WTC11 (cell line): Measurements from ENCODE around the gene IL23R. TPM values are rescaled to one million over a fixed set of nuclear protein-coding genes. Genes with fewer than 3 reads are reported as not detected.

Experiments
- ATAC-seq: fragments of 200-7000 bp; cut with Tn5 transposase; 2 replicates; pipeline ENCODE4 v1.10.0; 2021; ENCODE audit warnings: mild to moderate bottlenecking, moderate library complexity
- CTCF ChIA-PET: fragments of 300-600 bp; sonication (Branson Sonifier 250); formaldehyde crosslinking; loops from one replicate; lab custom pipeline; 2021; ENCODE audit warnings: antibody characterized with exemption; lab: Charles Lee
- POLR2A ChIA-PET: fragments of 350-600 bp; sonication (Branson Sonifier 250); formaldehyde crosslinking; loops from one replicate; lab custom pipeline; 2021; ENCODE audit warnings: antibody characterized with exemption; lab: Charles Lee
- DNase-seq: peaks from one replicate; pipeline ENCODE4 v3.0.0; 2021; ENCODE audit warnings: low spot score
- H3K27ac Mint-ChIP-seq: 2 replicates; pipeline ENCODE4 v1.8.0; 2021; ENCODE audit warnings: mixed read lengths
- H3K27me3 Mint-ChIP-seq: 2 replicates; pipeline ENCODE4 v1.8.0; 2021; ENCODE audit warnings: low read depth, mild to moderate bottlenecking, moderate library complexity, mixed read lengths
- H3K36me3 Mint-ChIP-seq: 2 replicates; pipeline ENCODE4 v1.8.0; 2021; ENCODE audit warnings: mixed read lengths
- H3K4me1 Mint-ChIP-seq: 2 replicates; pipeline ENCODE4 v1.8.0; 2022; ENCODE audit warnings: mixed read lengths
- H3K4me3 Mint-ChIP-seq: 2 replicates; pipeline ENCODE4 v1.8.0; 2021; ENCODE audit warnings: mild to moderate bottlenecking, moderate library complexity, mixed read lengths
- H3K9me3 Mint-ChIP-seq: 2 replicates; pipeline ENCODE4 v1.8.0; 2021; ENCODE audit warnings: mixed read lengths
- ESRRA ChIP-seq: sonication (generic); formaldehyde crosslinking; IDR thresholded peaks from 2 replicates; pipeline ENCODE4 v1.8.1; 2022; ENCODE audit warnings: mild to moderate bottlenecking, missing genetic modification reagents, borderline replicate concordance
- FOXJ3 ChIP-seq: sonication (generic); formaldehyde crosslinking; IDR thresholded peaks from 2 replicates; pipeline ENCODE4 v1.9.0; 2021; ENCODE audit warnings: missing genetic modification reagents, mild to moderate bottlenecking, borderline replicate concordance
- GABPB1 ChIP-seq: sonication (generic); formaldehyde crosslinking; IDR thresholded peaks from 2 replicates; pipeline ENCODE4 v1.8.1; 2023; ENCODE audit warnings: mild to moderate bottlenecking, missing genetic modification reagents
- KAT7 ChIP-seq: sonication (generic); formaldehyde crosslinking; IDR thresholded peaks from 2 replicates; pipeline ENCODE4 v1.8.1; 2023; ENCODE audit warnings: missing genetic modification reagents, mild to moderate bottlenecking, borderline replicate concordance
- PRRX2 ChIP-seq: fragments of 250-450 bp; sonication (Bioruptor Pico); IDR thresholded peaks from 2 replicates; pipeline ENCODE4 v1.8.0; 2021; ENCODE audit warnings: mild to moderate bottlenecking
- SMAD4 ChIP-seq: sonication (generic); formaldehyde crosslinking; IDR thresholded peaks from 2 replicates; pipeline ENCODE4 v1.8.0; 2022; ENCODE audit warnings: mild to moderate bottlenecking, missing genetic modification reagents
- TP53 ChIP-seq: sonication (generic); formaldehyde crosslinking; IDR thresholded peaks from 2 replicates; pipeline ENCODE4 v1.8.1; 2023; ENCODE audit warnings: mild to moderate bottlenecking, missing genetic modification reagents
- ZNF219 ChIP-seq: sonication (generic); formaldehyde crosslinking; IDR thresholded peaks from 2 replicates; pipeline ENCODE4 v1.8.0; 2023; ENCODE audit warnings: missing genetic modification reagents, mild to moderate bottlenecking, borderline replicate concordance
- ZNF416 ChIP-seq: fragments of 250-450 bp; sonication (Bioruptor Pico); IDR thresholded peaks from 2 replicates; pipeline ENCODE4 v1.9.0; 2021; ENCODE audit warnings: mild to moderate bottlenecking, inconsistent platforms
- ZNF423 ChIP-seq: fragments of 250-450 bp; sonication (Bioruptor Pico); IDR thresholded peaks from 2 replicates; pipeline ENCODE4 v2.1.2; 2022; ENCODE audit warnings: mild to moderate bottlenecking, moderate library complexity
- total RNA-seq: library from RNA; stranded (reverse); gene quantifications from 3 replicates; pipeline ENCODE4 v1.2.3, GENCODE V29; 2021
- TF ChIP-seq, protein P1 (sequence below): fragments of 250-450 bp; sonication (Bioruptor Pico); IDR thresholded peaks from 2 replicates; pipeline ENCODE4 v1.9.0; 2021; ENCODE audit warnings: mild to moderate bottlenecking
- TF ChIP-seq, protein P2 (sequence below): sonication (generic); formaldehyde crosslinking; IDR thresholded peaks from 2 replicates; pipeline ENCODE4 v1.8.0; 2022; ENCODE audit warnings: mild to moderate bottlenecking, missing genetic modification reagents
- TF ChIP-seq, protein P3 (sequence below): sonication (generic); formaldehyde crosslinking; IDR thresholded peaks from 2 replicates; pipeline ENCODE4 v1.8.0; 2022; ENCODE audit warnings: mild to moderate bottlenecking, missing genetic modification reagents
- TF ChIP-seq, protein P4 (sequence below): sonication (generic); formaldehyde crosslinking; IDR thresholded peaks from 2 replicates; pipeline ENCODE4 v1.8.1; 2023; ENCODE audit warnings: mild to moderate bottlenecking, missing genetic modification reagents
- TF ChIP-seq, protein P5 (sequence below): fragments of 250-450 bp; sonication (Bioruptor Pico); conservative IDR thresholded peaks from 2 replicates; pipeline ENCODE4 v1.9.0; 2021; ENCODE audit warnings: mild to moderate bottlenecking
- TF ChIP-seq, protein P6 (sequence below): sonication (generic); formaldehyde crosslinking; IDR thresholded peaks from 2 replicates; pipeline ENCODE4 v1.8.0; 2022; ENCODE audit warnings: mild to moderate bottlenecking, missing genetic modification reagents

The IL23R gene
- total RNA-seq, 1 experiment from 2014 or later, result not detected

- DNase-seq, result no peak
- H3K36me3 Mint-ChIP-seq, result no peaks in the 10 kb centered on the region
- peaks cover 5% of the 10 kb centered on the region for H3K9me3 Mint-ChIP-seq
- TF ChIP-seq GABPB1 (CRISPR knock-in tag) (no peak), TP53 (CRISPR knock-in tag) (no peak), ESRRA (CRISPR knock-in tag) (no peak), ZNF423 (CRISPR knock-in tag) (no peak), SMAD4 (CRISPR knock-in tag) (no peak)
- TF ChIP-seq, protein P1, sequence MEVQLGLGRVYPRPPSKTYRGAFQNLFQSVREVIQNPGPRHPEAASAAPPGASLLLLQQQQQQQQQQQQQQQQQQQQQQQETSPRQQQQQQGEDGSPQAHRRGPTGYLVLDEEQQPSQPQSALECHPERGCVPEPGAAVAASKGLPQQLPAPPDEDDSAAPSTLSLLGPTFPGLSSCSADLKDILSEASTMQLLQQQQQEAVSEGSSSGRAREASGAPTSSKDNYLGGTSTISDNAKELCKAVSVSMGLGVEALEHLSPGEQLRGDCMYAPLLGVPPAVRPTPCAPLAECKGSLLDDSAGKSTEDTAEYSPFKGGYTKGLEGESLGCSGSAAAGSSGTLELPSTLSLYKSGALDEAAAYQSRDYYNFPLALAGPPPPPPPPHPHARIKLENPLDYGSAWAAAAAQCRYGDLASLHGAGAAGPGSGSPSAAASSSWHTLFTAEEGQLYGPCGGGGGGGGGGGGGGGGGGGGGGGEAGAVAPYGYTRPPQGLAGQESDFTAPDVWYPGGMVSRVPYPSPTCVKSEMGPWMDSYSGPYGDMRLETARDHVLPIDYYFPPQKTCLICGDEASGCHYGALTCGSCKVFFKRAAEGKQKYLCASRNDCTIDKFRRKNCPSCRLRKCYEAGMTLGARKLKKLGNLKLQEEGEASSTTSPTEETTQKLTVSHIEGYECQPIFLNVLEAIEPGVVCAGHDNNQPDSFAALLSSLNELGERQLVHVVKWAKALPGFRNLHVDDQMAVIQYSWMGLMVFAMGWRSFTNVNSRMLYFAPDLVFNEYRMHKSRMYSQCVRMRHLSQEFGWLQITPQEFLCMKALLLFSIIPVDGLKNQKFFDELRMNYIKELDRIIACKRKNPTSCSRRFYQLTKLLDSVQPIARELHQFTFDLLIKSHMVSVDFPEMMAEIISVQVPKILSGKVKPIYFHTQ (CRISPR knock-in tag), result no peak
- TF ChIP-seq, protein P2, sequence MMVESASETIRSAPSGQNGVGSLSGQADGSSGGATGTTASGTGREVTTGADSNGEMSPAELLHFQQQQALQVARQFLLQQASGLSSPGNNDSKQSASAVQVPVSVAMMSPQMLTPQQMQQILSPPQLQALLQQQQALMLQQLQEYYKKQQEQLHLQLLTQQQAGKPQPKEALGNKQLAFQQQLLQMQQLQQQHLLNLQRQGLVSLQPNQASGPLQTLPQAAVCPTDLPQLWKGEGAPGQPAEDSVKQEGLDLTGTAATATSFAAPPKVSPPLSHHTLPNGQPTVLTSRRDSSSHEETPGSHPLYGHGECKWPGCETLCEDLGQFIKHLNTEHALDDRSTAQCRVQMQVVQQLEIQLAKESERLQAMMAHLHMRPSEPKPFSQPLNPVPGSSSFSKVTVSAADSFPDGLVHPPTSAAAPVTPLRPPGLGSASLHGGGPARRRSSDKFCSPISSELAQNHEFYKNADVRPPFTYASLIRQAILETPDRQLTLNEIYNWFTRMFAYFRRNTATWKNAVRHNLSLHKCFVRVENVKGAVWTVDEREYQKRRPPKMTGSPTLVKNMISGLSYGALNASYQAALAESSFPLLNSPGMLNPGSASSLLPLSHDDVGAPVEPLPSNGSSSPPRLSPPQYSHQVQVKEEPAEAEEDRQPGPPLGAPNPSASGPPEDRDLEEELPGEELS (CRISPR knock-in tag), result no peak
- TF ChIP-seq, protein P3, sequence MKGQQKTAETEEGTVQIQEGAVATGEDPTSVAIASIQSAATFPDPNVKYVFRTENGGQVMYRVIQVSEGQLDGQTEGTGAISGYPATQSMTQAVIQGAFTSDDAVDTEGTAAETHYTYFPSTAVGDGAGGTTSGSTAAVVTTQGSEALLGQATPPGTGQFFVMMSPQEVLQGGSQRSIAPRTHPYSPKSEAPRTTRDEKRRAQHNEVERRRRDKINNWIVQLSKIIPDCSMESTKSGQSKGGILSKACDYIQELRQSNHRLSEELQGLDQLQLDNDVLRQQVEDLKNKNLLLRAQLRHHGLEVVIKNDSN, result no peak
- TF ChIP-seq, protein P4, sequence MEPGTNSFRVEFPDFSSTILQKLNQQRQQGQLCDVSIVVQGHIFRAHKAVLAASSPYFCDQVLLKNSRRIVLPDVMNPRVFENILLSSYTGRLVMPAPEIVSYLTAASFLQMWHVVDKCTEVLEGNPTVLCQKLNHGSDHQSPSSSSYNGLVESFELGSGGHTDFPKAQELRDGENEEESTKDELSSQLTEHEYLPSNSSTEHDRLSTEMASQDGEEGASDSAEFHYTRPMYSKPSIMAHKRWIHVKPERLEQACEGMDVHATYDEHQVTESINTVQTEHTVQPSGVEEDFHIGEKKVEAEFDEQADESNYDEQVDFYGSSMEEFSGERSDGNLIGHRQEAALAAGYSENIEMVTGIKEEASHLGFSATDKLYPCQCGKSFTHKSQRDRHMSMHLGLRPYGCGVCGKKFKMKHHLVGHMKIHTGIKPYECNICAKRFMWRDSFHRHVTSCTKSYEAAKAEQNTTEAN (CRISPR knock-in tag), result no peak
- no peaks in the 10 kb centered on the region for H3K4me1 Mint-ChIP-seq
- no peak for ATAC-seq
- POLR2A ChIA-PET, result no interaction called here
- CTCF ChIA-PET, result no interaction called here
- H3K27me3 Mint-ChIP-seq, result no peaks in the 10 kb centered on the region
- H3K4me3 Mint-ChIP-seq, result no peak overlapping the region
- H3K27ac Mint-ChIP-seq, result no peak overlapping the region
Observed at GRCh38 chr1:67169932-67170331, 3.7 kb downstream of the IL23R start.

GRCh38 chr1:67170751-67171573 lies 4.7 kb downstream of the IL23R start:
- CTCF ChIA-PET, result interaction anchor here (0.7 to 1.6 kb wide), 3 partner anchors 22 to 595 kb away, joined by 3 read pairs; no protein-coding TSS in a partner anchor

More at GRCh38 chr1:67170751-67171573, 4.7 kb downstream of the IL23R start:
- no peaks in the 10 kb centered on the region; the same call in 1 of the 2 replicates for H3K9me3 Mint-ChIP-seq
- no peaks in the 10 kb centered on the region for H3K4me1 Mint-ChIP-seq
- POLR2A ChIA-PET, result no interaction called here
- H3K27me3 Mint-ChIP-seq, result no peaks in the 10 kb centered on the region
- TF ChIP-seq ZNF416 (CRISPR knock-in tag), result no peak
- no peak for TF ChIP-seq FOXJ3 (CRISPR knock-in tag)
- no peak for TF ChIP-seq KAT7 (CRISPR knock-in tag)
- TF ChIP-seq, protein P5, sequence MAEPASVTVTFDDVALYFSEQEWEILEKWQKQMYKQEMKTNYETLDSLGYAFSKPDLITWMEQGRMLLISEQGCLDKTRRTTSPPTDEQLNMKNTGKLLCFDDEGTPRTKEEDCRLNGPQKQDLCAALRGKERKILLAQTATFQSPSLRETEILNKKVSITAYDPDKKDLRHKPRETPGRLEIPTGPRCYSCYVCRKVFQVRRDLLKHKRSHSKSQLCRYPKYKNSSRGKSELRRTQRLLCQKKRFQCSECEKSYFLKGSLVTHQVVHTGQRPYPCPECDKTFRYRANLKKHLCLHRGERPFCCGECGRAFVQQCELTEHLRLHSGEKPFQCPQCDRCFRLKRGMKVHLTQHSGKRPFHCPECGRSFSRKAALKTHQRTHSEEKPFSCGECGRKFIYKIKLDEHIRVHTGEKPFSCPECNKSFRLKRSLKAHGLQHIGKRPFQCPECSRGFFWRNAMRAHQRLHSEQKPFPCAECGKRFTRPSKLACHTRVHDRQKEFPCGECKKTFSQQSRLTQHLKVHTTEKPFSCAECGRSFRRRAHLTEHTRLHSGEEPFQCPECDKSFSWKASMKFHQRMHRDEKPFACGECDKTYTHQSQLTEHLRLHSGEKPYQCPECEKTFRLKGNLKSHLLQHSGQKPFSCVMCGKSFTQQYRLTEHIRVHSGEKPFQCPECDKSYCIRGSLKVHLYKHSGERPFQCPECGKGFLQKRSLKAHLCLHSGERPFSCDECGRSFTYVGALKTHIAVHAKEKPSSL (CRISPR knock-in tag), result no peak
- TF ChIP-seq PRRX2 (CRISPR knock-in tag), result no peak
- TF ChIP-seq, protein P3, result no peak
- TF ChIP-seq, protein P6, sequence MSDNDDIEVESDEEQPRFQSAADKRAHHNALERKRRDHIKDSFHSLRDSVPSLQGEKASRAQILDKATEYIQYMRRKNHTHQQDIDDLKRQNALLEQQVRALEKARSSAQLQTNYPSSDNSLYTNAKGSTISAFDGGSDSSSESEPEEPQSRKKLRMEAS (CRISPR knock-in tag), result no peak
- TF ChIP-seq ZNF219 (CRISPR knock-in tag), result no peak
- H3K36me3 Mint-ChIP-seq, result no peaks in the 10 kb centered on the region
- H3K4me3 Mint-ChIP-seq, result no peak overlapping the region
- H3K27ac Mint-ChIP-seq, result no peak overlapping the region
- DNase-seq, result no peak
- ATAC-seq, result no peak
